Adipose tissue (tissue), 3 donors: ENCODE results near the gene ALDH3A1. TPM values are rescaled to one million over a fixed set of nuclear protein-coding genes. Genes with fewer than 3 reads are reported as not detected.

Experiments
- H3K27ac ChIP-seq: one replicate; pipeline ENCODE4 v1.5.1; 2013; ENCODE audit warnings: low read depth, low read length
- WGBS, 3 donors: extraction: QIAGEN DNeasy Blood & Tissue Kit; methylation state at CpG; one replicate each; pipeline ENCODE4 v1.1.7; 2013; 5-methylcytosine and 5-hydroxymethylcytosine counted together
- polyA plus RNA-seq, 3 donors: library from polyadenylated mRNA; stranded (reverse); fragments of 200-250 nt; gene quantifications; one replicate each; pipeline ENCODE4 v1.2.3, GENCODE V29; 2013
- donor health status: healthy with polysubstance abuse.
- donor health status: Bipolar disorder and iron deficiency.
- donor health status: healthy.

The ALDH3A1 gene
- polyA plus RNA-seq, 3 donors = 0.28 to 13.1 (median 0.67) TPM

- 38 to 54% (median 41%) methylated on average over 4 of the region's 4 CpGs for WGBS, 3 donors
- peak overlapping the region; percentile 4 for H3K27ac ChIP-seq
Observed at GRCh38 chr17:19727501-19728078, 20.5 kb downstream of the ALDH3A1 start.

GRCh38 chr17:19726631-19727376 lies 21.3 kb downstream of the ALDH3A1 start:
- 60 to 86% (median 69%) methylated on average over 7 of the region's 7 CpGs for WGBS, 3 donors
- no peak overlapping the region for H3K27ac ChIP-seq

GRCh38 chr17:19725486-19725885 lies 22.6 kb downstream of the ALDH3A1 start:
- 84 to 95% (median 87%) methylated on average over 5 of the region's 5 CpGs for WGBS, 3 donors
- no peak overlapping the region for H3K27ac ChIP-seq

GRCh38 chr17:19724501-19725420 lies 23.3 kb downstream of the ALDH3A1 start:
- WGBS, 3 donors = 37 to 43% (median 39%) methylated on average over 55 of the region's 55 CpGs
- H3K27ac ChIP-seq = no peak overlapping the region

- H3K27ac ChIP-seq = no peak overlapping the region
- WGBS, 3 donors = 100% methylated on average over 1 of the region's 1 CpG
Observed at GRCh38 chr17:19723964-19724363, 24.1 kb downstream of the ALDH3A1 start.

- WGBS, 3 donors = 46 to 55% (median 51%) methylated on average over 9 of the region's 9 CpGs
- H3K27ac ChIP-seq = no peak overlapping the region
Observed at GRCh38 chr17:19720631-19721426, 27.3 kb downstream of the ALDH3A1 start.

GRCh38 chr17:19720210-19720475 lies 28.0 kb downstream of the ALDH3A1 start:
- WGBS, 3 donors = 75 to 81% (median 80%) methylated on average over 5 of the region's 5 CpGs
- no peak overlapping the region for H3K27ac ChIP-seq

- 91 to 94% (median 94%) methylated on average over 23 of the region's 23 CpGs for WGBS, 3 donors
- no peak overlapping the region for H3K27ac ChIP-seq
Observed at GRCh38 chr17:19719355-19720209, 28.5 kb downstream of the ALDH3A1 start.

- WGBS, 3 donors = 77 to 87% (median 82%) methylated on average over 18 of the region's 18 CpGs
- H3K27ac ChIP-seq = no peak overlapping the region
Observed at GRCh38 chr17:19718613-19719354, 29.3 kb downstream of the ALDH3A1 start.

GRCh38 chr17:19718041-19718612 lies 30.0 kb downstream of the ALDH3A1 start:
- H3K27ac ChIP-seq = no peak overlapping the region
- 78 to 86% (median 83%) methylated on average over 12 of the region's 12 CpGs for WGBS, 3 donors

- WGBS, 3 donors = 79 to 86% (median 85%) methylated on average over 10 of the region's 10 CpGs
Observed at GRCh38 chr17:19717411-19717908, 30.6 kb downstream of the ALDH3A1 start.

GRCh38 chr17:19717031-19717360 lies 31.1 kb downstream of the ALDH3A1 start:
- H3K27ac ChIP-seq = no peak overlapping the region
- WGBS, 3 donors = 90 to 96% (median 95%) methylated on average over 7 of the region's 7 CpGs

More at GRCh38 chr17:19717411-19717908, 30.6 kb downstream of the ALDH3A1 start:
- no peak overlapping the region for H3K27ac ChIP-seq

GRCh38 chr17:19716108-19717030 lies 31.7 kb downstream of the ALDH3A1 start, which contains the start of gene SLC47A2:
Gene SLC47A2 (minus strand): TSS chr17:19716584. CDS start chr17:19716555, 29 bp downstream.
- WGBS, 3 donors = 78 to 82% (median 80%) methylated on average over 8 to 13 of the region's 13 CpGs
- H3K27ac ChIP-seq = no peak within 1 kb of the TSS

- no peak overlapping the region for H3K27ac ChIP-seq
- 88 to 96% (median 94%) methylated on average over 27 of the region's 27 CpGs for WGBS, 3 donors
Observed at GRCh38 chr17:19714542-19715411, 33.3 kb downstream of the ALDH3A1 start.
